H1 (cell line): ENCODE data around the gene NOL4L.

Source experiments
- EP300 ChIP-seq, 2 experiments: IDR thresholded peaks; 1 replicate in 1 of 2; 2 replicates in 1 of 2; pipeline ENCODE4 v1.6.1; 2011 to 2012; ENCODE audit warnings: low read depth in 2 of 2, low read length in 2 of 2, mild to moderate bottlenecking in 2 of 2, borderline replicate concordance in 1 of 2, inconsistent platforms in 1 of 2, moderate library complexity in 1 of 2
- EZH2 ChIP-seq: fragments of 200-600 bp; sonication (generic); IDR thresholded peaks from 2 replicates; pipeline ENCODE4 v1.7.1; 2012; ENCODE audit warnings: low read depth, mild to moderate bottlenecking, moderate library complexity, low read length, inconsistent platforms; ENCODE audit not compliant: severe bottlenecking
- RBBP5 ChIP-seq: IDR thresholded peaks from 2 replicates; pipeline ENCODE4 v1.7.1; 2012; ENCODE audit warnings: low read depth, mild to moderate bottlenecking, inconsistent platforms, low read length, moderate library complexity, borderline replicate concordance
- RNF2 ChIP-seq: fragments of 200-900, 300-1000 bp; sonication (generic); IDR thresholded peaks from 2 replicates; pipeline ENCODE4 v1.7.1; 2016; ENCODE audit warnings: borderline replicate concordance, low read depth, mild to moderate bottlenecking, antibody characterized with exemption, low read length; ENCODE audit not compliant: poor library complexity, severe bottlenecking; ENCODE audit errors: missing control alignments
- SIN3A ChIP-seq, 2 experiments: IDR thresholded peaks in 1 of 2; conservative IDR thresholded peaks in 1 of 2; 2 replicates each; pipeline ENCODE4 v1.6.1; 2011 to 2012; ENCODE audit warnings: low read length in 2 of 2, improper control_type of control experiment in 1 of 2, low read depth in 1 of 2, mild to moderate bottlenecking in 1 of 2
- TAF1 ChIP-seq: IDR thresholded peaks from 2 replicates; pipeline ENCODE4 v1.6.1; 2011; ENCODE audit warnings: mild to moderate bottlenecking, low read depth, low read length
- YY1 ChIP-seq: IDR thresholded peaks from 2 replicates; pipeline ENCODE4 v1.6.1; 2011; ENCODE audit warnings: low read depth, mild to moderate bottlenecking, low read length
- TF ChIP-seq, protein P1 (sequence below), 3 experiments: IDR thresholded peaks; 1 replicate in 2 of 3; 2 replicates in 1 of 3; pipeline versions ENCODE4 v1.5.1 to v1.6.1; 2011; ENCODE audit warnings: low read length in 3 of 3, mild to moderate bottlenecking in 3 of 3, inconsistent platforms in 2 of 3, low read depth in 1 of 3, moderate library complexity in 1 of 3; ENCODE audit not compliant: insufficient read depth in 1 of 3; ENCODE audit errors: control extremely low read depth in 1 of 3

DNA sequence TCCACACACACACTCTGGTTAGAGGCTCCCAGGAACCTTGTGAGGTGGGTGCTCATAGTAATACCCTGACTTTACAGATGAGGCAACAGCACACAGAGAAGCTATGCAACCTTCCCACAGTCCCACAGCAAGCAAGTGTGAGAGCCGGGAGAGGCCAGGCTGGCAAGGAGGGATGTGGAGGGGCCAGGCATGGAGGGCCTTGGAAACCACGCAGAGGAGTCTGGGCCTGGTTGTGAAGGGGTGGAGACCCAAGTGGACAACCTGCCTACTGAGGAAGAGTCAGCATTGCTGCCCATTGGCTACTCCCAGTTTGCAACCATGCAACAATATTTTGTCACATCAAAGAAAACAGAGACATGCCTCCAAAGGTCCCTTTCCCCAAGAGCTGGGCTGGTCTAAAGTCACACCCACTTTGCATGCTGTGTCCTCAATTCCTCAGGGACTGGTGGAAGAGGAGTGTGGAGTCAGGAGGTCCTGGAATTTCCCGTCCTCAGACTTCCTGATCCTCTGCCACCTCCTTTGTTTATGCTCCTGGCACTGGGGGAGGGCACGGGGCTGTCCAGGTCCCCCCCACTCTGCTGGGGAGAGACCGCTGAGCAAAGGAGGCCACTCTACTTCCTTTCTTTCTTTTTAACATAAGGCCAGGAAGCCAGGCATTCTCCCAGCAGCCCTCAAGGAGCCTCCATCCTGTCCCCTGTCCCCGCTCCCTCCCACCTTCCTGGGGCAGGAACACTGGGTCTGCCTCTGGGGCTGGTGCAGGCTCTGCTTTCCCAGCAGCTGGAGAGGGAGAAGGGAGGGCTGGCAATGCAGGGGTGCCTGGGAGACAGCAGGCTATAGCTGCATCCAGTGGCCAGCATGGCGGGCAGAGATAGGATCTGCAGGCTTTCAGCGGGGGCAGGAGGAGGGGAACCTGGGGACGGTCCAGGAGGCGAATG, 68.3 kb downstream of the NOL4L start:
- TF ChIP-seq TAF1 (no peak), SIN3A (conservative IDR thresholded peaks at IDR 0.05 in 1 of 2, IDR thresholded peaks at IDR 0.05 in 1 of 2; ENCODE audit: low read depth in 1 of 2, low read length in 2 of 2) (no peak), EP300 (IDR thresholded peaks at IDR 0.05; ENCODE audit: borderline replicate concordance in 1 of 2, low read depth in 2 of 2, low read length in 2 of 2) (no peak), RNF2 (no peak), YY1 (no peak), EZH2 (no peak), RBBP5 (no peak)
- TF ChIP-seq, protein P1, sequence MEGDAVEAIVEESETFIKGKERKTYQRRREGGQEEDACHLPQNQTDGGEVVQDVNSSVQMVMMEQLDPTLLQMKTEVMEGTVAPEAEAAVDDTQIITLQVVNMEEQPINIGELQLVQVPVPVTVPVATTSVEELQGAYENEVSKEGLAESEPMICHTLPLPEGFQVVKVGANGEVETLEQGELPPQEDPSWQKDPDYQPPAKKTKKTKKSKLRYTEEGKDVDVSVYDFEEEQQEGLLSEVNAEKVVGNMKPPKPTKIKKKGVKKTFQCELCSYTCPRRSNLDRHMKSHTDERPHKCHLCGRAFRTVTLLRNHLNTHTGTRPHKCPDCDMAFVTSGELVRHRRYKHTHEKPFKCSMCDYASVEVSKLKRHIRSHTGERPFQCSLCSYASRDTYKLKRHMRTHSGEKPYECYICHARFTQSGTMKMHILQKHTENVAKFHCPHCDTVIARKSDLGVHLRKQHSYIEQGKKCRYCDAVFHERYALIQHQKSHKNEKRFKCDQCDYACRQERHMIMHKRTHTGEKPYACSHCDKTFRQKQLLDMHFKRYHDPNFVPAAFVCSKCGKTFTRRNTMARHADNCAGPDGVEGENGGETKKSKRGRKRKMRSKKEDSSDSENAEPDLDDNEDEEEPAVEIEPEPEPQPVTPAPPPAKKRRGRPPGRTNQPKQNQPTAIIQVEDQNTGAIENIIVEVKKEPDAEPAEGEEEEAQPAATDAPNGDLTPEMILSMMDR (IDR thresholded peaks at IDR 0.05; ENCODE audit: control extremely low read depth in 1 of 3, insufficient read depth in 1 of 3, low read depth in 1 of 3, low read length in 3 of 3), result no peak
